Lower leg skin (tissue), 4 donors: ENCODE measurements around the gene NRL. TPM values are rescaled to one million over a fixed set of nuclear protein-coding genes. Genes with fewer than 3 reads are reported as not detected.

Experiments
- DNase-seq, 2 donors: peaks; one replicate each; pipeline ENCODE4 v3.0.0-alpha.2; 2019; ENCODE audit warnings: low spot score in 2 of 2
- H3K4me3 ChIP-seq: fragments of 200-600 bp; sonication (generic); 2 replicates; pipeline ENCODE4 v1.5.1; 2017; ENCODE audit warnings: mild to moderate bottlenecking, low read depth; ENCODE audit not compliant: poor library complexity, severe bottlenecking
- CTCF ChIP-seq, 3 donors: fragments of 450-650 bp; IDR thresholded peaks; one replicate each; pipeline ENCODE4 v1.5.1; 2016; ENCODE audit warnings: antibody characterized with exemption in 3 of 3, mild to moderate bottlenecking in 3 of 3, moderate library complexity in 2 of 3
- POLR2A ChIP-seq, 2 donors: fragments of 450-650 bp; IDR thresholded peaks; one replicate each; pipeline ENCODE4 v1.6.1; 2016 to 2017; ENCODE audit warnings: antibody characterized with exemption in 2 of 2, mild to moderate bottlenecking in 1 of 2, moderate library complexity in 1 of 2
- WGBS, 2 donors: methylation state at CpG; one replicate each; pipeline ENCODE4 v1.1.5; 2018; 5-methylcytosine and 5-hydroxymethylcytosine counted together
- intact Hi-C: fragments of 100-400 bp; cut with DNase I; formaldehyde crosslinking; loops from one replicate; pipeline ENCODE4 v1.15.0; 2023; ENCODE audit warnings: low total_unique reads
- total RNA-seq, 4 donors: library from RNA; depleted of rRNA; stranded (reverse); fragments of >200 nt; gene quantifications; one replicate each; pipeline ENCODE4 v1.1.0, GENCODE V29; 2016

NRL gene
- total RNA-seq, 4 donors from 2014 or later: 0.52 to 2.4 (median 2.2) TPM; not detected in 1

GRCh38 chr14:24145690-24146452, 31.1 kb upstream of the NRL start:
- WGBS, 2 donors: 10 to 11% methylated on average over 9 of the region's 9 CpGs

GRCh38 chr14:24145219-24145618, 30.5 kb upstream of the NRL start:
- intact Hi-C loops: no loop called here
- no peak for DNase-seq
- WGBS, 2 donors: 95 to 97% methylated on average over 2 of the region's 2 CpGs
- no peak for TF ChIP-seq CTCF (IDR thresholded peaks at IDR 0.05)
- no peak overlapping the region for H3K4me3 ChIP-seq

More at GRCh38 chr14:24145690-24146452, 31.1 kb upstream of the NRL start:
- TF ChIP-seq POLR2A (IDR thresholded peaks at IDR 0.05): no peak
- no peak for TF ChIP-seq CTCF (IDR thresholded peaks at IDR 0.05)
- H3K4me3 ChIP-seq: peak overlapping the region; percentile 63
- intact Hi-C loops: no loop called here
- DNase-seq: no peak

GRCh38 chr14:24144451-24144850, 29.7 kb upstream of the NRL start:
- intact Hi-C loops: no loop called here
- 95 to 97% methylated on average over 1 of the region's 1 CpG for WGBS, 2 donors
- TF ChIP-seq CTCF (IDR thresholded peaks at IDR 0.05) (no peak), POLR2A (IDR thresholded peaks at IDR 0.05) (no peak)
- H3K4me3 ChIP-seq: no peak overlapping the region
- no peak for DNase-seq

GRCh38 chr14:24143511-24143910, 28.8 kb upstream of the NRL start:
- WGBS, 2 donors: 82 to 91% methylated on average over 2 of the region's 2 CpGs
- no peak for TF ChIP-seq CTCF (IDR thresholded peaks at IDR 0.05)
- TF ChIP-seq POLR2A (IDR thresholded peaks at IDR 0.05): no peak
- intact Hi-C loops: no loop called here
- no peak for DNase-seq
- H3K4me3 ChIP-seq: no peak overlapping the region

- intact Hi-C loops: loop anchor here (2.0 kb wide), 1 partner anchor 28 kb away; no protein-coding TSS in a partner anchor
- peak within 1 kb of the TSS; percentile 66 for H3K4me3 ChIP-seq
- DNase-seq: peak; percentile 100
- TF ChIP-seq POLR2A (IDR thresholded peaks at IDR 0.05): no peak
- TF ChIP-seq CTCF (IDR thresholded peaks at IDR 0.05): peak in 1 of 3 donors; percentile 47
- 0 to 1% methylated on average over 61 to 65 of the region's 65 CpGs for WGBS, 2 donors
Observed at GRCh38 chr14:24141097-24141880, 26.5 kb upstream of the NRL start, which contains the start of gene EMC9. TSS of gene EMC9 (minus strand) at chr14:24141591. CDS start at chr14:24141304, 287 bp downstream.
